Erythroblast (primary cell): ENCODE results near the gene FASTK.

ENCODE experiments used
- DNase-seq, 2 experiments: peaks; one replicate each; lab custom pipeline; 2025; lab: John Stamatoyannopoulos, UW
- GATA1 ChIP-seq: IDR thresholded peaks from 2 replicates; pipeline ENCODE4 v1.6.1; 2011; ENCODE audit warnings: low read depth, mild to moderate bottlenecking, control low read depth, low read length, moderate library complexity
- POLR2A ChIP-seq: IDR thresholded peaks from 2 replicates; pipeline ENCODE4 v1.6.1; 2011; ENCODE audit warnings: mild to moderate bottlenecking, low read length

Gene FASTK

DNA sequence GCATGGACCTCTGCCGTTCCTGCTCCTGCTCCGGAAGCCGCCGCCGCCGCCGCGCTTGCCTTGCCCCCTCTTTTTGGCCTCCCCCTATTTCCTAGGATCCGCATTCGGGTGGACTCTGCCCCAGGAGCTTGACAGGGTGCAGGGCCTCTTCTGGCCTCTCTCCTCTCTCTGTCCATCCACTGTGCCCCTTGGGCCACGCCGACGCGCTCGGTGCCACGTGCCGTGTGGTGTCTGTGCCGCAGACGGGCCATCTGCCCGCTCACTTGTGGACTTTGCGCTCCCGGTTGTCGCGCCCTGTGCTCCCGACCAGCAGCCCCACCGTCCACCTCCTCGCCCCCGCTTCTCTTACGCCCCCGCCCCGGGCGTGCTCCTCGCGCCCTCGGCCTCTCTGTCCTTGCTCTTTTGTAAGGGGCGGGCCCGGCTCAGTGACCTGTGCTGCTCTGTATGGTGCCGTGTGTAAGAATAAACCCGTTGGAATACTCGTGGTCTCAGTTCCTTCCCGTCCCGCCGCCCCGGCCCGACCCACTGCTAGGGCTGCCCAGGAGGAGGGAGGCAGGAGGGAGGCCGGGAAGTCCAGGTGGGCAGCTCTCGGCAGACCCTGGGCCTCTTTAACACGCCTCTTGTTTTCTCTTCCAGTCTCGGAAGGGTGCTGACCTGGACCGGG is 42.7 kb upstream of the FASTK start:
- DNase-seq: no peak
- TF ChIP-seq GATA1 (no peak), POLR2A (no peak)

DNA sequence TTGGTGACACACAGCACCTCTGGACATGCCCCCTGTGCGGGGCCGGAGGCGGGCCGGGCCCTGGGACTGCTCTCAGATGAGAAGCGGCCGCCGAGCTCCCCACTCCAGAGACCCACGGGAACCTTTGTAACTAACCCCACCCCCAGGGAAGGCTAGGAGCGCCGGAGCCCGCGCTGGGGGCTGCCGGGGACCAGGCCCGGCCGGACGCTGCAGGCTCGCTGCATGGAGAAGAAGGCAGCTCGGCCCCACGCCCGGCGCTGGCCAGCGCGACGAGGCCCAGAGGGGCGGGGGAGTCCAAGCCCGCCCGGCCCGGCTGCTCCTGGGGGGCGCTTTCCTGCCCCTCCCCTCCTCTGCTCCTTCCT is 42.2 kb upstream of the FASTK start:
- TF ChIP-seq GATA1 (no peak), POLR2A (no peak)
- no peak for DNase-seq

DNA sequence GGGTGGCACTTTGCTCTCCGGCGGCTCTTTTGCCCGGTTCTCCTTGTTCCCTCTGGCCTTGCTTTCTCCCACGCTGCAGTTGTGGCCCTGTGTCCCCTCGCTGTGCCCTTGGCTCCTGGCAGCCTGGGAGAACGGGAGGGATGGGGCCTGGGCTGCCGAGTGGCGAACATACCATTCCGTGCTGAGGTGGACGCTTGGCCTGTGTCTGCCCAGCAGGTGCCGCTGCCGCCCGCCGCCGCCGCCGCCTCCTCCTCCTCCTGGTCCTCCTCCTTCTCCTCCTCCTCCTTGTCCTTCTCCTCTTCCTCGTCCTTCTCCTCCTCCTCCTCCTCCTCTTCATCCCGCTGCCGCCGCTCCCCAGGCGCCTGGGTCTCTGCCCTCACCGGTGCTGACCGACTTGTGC is 41.7 kb upstream of the FASTK start:
- no peak for DNase-seq
- TF ChIP-seq POLR2A (no peak), GATA1 (no peak)

DNA sequence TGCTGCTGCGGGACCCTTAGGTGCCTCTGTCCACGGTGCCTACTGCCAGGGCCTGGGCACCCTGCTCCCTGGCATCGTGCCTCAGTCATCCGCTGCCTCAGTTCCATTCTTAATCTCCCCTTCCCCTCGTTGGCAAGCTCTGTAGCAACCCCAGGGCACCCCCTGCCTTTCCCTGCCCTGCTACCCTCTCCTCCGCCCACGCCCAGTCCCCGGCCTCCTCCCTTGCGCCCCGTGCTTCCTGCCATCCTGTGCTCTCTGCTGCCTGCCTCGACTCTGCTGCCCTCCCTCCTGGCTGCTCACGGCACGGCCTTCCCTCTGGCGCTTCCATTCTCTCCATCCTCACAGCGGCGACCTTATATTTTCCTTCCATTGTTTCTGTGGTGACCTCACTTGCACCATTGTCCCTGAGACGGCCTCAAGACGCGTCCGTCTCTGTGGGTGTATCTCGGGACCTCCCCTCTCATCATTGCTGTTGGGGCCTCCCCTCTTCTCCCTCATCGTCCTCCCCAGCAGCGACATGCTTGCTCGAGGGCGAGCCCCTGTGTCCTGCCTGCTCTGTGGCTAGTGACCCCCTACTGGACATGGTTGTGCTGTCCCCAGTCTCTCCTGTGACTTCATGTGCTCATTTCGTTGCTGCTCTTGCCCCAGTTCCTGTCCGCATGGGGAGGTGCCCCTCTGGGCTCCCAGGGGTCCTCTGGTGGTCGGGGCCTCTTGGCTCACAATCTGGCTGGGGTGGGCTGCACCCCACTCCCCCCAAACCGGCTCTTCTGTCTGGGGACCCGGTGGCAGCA is 41.0 kb upstream of the FASTK start:
- no peak for DNase-seq
- TF ChIP-seq GATA1 (no peak), POLR2A (no peak)

DNA sequence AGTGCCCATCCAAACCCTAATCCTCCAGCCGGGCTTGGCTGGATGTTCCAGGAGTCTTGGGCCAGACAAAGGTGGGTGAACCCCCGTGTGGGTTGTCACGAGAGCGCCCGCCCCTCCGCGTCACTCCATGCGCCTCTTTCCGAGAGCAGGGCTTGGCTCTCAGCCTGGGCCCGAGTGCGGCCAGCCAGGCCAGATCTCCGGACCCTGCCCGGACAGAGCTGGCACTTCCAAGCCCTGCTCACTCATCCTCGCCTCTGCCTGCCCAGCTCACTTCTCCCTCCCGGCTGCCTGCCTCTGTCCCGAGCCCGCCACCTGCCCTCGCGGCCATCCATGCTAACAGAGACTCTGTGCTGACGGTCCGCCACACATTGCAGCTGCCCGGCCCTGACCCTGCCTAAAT is 40.3 kb upstream of the FASTK start:
- no peak for TF ChIP-seq GATA1
- no peak for TF ChIP-seq POLR2A
- DNase-seq: no peak

DNA sequence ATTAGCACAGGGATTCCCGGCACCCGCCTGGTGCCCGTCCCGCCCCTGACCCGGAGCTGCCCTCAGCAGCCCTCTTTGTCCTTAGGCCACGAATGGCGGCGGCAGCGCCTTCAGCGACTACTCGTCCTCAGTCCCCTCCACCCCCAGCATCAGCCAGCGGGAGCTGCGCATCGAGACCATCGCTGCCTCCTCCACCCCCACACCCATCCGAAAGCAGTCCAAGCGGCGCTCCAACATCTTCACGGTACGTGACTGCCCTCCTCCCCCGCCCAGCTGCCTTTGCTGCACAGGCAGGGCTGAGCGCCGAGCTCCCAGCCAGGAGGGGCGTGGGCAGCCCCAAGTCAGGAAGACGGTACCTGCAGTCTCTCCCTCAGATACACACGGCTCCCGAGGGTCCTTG is 39.3 kb upstream of the FASTK start:
- no peak for TF ChIP-seq GATA1
- TF ChIP-seq POLR2A: no peak
- DNase-seq: no peak

DNA sequence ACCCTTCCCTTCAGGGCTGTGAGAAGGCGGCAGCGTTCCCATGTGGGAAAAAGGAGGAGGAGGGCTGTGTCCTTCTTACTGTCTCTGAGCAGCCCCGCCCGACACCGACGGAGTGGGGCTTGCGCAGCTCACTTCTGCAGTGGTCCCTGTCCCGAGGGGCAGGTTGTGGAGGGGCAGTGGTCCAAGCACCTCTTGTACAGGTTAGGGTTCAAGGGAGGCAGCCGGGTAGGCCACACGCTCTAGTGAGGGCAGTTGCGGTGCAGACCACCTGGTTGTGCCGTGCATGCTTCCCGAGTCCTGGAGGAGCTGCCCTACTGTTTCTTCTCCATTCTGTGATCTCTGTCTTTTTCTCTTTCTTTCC is 38.4 kb upstream of the FASTK start:
- TF ChIP-seq POLR2A (no peak), GATA1 (no peak)
- DNase-seq: no peak

DNA sequence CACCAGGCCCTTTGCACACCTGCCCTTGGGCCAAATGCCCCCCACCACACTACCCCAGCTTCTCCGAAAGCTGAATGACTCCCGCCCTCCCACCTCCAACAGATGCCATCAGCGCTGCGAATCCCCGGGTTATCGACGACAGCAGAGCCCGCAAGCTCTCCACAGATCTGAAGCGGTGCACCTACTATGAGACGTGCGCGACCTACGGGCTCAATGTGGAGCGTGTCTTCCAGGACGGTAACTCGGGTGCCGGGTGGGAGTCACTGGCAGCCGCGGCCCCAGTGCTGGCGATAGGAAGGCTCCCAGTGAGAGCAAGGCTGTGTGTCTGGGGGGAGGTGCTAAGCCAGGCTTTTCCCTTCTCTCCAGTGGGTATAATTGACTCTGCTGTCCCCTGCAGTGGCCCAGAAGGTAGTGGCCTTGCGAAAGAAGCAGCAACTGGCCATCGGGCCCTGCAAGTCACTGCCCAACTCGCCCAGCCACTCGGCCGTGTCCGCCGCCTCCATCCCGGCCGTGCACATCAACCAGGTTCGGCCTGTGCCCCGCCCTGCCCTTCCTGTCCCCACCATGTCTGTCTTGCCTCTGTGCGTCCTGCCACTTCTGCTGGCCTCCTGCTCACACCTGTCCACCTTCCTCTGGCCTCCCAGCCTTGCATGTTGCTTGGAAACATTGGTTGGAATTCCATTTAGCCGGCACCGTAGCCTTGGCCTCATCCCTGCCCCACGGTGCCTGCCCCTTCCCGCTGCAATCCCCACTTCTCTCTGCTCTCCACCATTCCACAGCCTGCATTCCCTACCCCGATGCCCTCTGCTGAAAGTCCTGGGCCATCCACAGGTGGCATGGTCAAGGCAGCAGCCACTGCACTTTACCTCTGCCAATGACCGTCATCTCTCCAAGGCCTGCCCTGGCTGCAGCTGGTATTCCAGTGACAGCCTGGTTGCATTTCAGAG is 37.8 kb upstream of the FASTK start:
- no peak for DNase-seq
- TF ChIP-seq POLR2A (no peak), GATA1 (no peak)

DNA sequence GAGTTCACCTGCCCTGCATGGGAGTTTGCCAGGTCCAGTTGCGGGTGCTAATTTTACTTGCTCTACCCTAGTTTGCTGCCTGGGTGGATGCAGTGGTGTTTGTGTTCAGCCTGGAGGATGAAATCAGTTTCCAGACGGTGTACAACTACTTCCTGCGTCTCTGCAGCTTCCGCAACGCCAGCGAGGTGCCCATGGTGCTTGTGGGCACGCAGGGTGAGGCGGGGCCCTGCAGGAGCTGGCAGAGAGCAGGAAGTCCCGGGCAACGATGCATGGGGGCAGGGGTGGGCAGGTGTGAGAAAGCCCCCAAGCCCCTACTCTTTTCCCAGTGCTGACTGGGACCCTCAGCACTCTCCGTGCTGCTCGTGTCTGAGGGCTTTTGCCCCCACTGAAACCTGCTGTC is 37.0 kb upstream of the FASTK start:
- TF ChIP-seq GATA1 (no peak), POLR2A (no peak)
- DNase-seq: no peak

DNA sequence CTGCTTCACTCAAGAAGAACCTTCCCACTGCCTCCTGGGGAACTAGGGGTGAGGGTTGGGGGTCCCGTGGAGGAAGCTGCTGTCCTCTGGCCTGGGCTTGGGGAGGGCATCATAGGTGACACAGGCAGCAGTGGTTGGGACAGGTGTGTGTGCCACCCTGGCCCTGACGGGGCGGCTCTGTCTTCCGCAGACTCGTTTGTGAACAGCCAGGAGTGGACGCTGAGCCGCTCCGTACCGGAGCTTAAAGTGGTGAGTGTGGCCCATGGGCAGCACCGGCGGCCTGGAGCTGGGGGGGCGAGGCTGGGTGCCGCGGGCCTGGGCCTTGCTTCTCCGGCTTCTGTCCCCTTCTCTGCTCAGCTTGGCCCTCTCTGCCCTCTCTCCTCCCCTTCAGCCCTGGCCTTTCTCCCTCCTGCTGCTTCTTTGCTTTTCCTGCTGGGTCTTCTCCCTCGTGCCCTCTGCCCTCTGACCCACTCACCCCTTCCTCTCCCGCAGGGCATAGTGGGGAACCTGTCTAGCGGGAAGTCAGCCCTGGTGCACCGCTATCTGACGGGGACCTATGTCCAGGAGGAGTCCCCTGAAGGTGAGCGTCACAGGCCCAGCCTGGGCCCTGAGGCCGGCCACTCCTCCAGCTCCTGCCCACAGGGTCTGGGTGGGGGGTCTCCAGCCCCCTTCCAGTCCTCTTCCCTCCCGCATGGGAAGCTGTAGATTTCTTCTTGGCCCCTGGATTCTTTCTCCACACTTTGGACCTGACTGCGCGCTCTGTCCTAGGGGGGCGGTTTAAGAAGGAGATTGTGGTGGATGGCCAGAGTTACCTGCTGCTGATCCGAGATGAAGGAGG is 36.2 kb upstream of the FASTK start:
- no peak for TF ChIP-seq POLR2A
- no peak for TF ChIP-seq GATA1
- DNase-seq: no peak

DNA sequence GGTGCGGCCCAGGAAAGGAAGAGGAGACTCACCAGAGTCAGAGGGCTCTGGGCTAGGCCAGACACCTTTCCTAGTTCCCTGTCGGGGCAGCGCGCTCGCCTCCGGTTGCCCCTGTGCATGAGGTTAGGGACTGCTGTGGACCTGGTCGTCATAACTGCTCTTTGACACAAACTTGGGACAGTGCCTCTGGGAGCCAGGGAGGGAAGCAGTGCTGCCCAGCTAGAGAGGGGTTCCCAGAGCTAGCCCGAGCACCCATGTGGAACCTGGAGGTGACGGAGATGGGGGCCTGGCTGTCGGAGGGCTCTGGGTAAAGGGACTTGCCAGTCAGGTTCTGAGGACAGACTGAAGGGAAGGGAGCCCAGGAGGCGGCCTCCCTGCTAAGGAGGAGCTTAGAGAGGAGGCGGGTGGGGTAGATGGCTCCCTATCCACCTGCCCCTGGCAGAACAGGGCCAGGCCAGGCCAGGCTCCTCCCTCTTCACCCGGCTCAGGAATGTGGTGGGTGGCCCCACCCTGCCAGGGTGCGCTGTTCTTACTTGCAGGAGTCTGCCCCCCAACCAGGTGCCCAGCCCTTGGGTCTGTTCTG is 35.3 kb upstream of the FASTK start:
- TF ChIP-seq POLR2A (no peak), GATA1 (no peak)
- no peak for DNase-seq

DNA sequence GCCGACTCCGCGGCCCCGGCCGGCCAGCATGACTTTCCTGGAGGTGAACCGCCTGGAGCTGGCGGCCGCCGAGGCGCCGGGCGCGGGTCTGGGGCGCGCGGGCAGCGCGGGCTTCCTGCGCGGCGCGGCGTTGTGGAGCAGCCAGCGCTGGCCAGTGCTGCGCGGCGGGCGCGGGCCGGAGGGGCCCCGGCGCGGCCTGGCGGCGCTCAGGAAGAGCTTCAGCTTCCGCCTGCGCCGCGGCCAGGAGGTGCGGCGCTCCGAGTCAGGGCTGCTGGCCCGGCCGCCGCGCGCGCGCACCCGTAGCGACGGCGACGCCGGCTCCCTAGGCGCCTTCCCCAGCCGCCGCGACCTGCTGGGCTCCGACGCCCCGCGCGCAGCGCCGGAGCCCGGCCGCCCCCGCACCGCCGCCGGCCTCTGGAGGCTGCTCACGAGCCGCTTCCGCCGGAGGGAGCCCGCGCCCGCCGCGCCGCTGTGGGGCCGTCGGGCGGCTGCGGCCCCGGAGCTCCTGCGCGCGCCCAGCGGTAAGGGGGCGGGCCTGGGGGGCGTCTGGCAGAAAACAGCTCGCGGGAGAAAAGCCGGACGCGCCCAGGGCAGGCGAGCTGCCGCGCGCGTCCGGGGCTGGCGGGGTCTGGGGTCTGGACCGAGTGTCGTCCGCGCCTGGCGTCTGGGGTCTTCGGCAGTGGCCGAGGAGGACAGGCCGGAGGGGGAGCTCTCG is 34.7 kb upstream of the FASTK start:
- DNase-seq: peak; percentile 55 to 57
- TF ChIP-seq GATA1 (no peak), POLR2A (no peak)
